SU-DHL-6 (cell line): ENCODE measurements around the gene THBS2.

Source experiments
- CTCF ChIP-seq: fragments of 200-600 bp; sonication (generic); IDR thresholded peaks from one replicate; pipeline ENCODE4 v1.5.1; 2017; ENCODE audit warnings: antibody characterized with exemption, mild to moderate bottlenecking, low read length, moderate library complexity; ENCODE audit not compliant: insufficient read depth, poor library complexity, severe bottlenecking
- EZH2phosphoT487 ChIP-seq: fragments of 200-600 bp; sonication (generic), shearing (Covaris generic); conservative IDR thresholded peaks from 2 replicates; pipeline ENCODE4 v1.6.1; 2018; ENCODE audit warnings: mild to moderate bottlenecking, antibody characterized with exemption, low read length, moderate library complexity, mixed read lengths

- TF ChIP-seq CTCF (no peak), EZH2phosphoT487 (no peak)
These were observed 33.3 kb upstream of the THBS2 start for GRCh38 chr6:169286961-169287360.
